MCF 10A (cell line): Measurements from ENCODE around the gene CHST15. TPM values are rescaled to one million over a fixed set of nuclear protein-coding genes. Genes with fewer than 3 reads are reported as not detected.

Source experiments
- BruUV-seq: library from RNA; stranded (reverse); fragments of 400-500 nt; replicated peaks from 2 replicates; lab custom pipeline; 2021; lab: Mats Ljungman, UMichigan
- CTCF ChIA-PET: fragments of 300-600 bp; sonication (Branson Sonifier 250); formaldehyde crosslinking; extraction: SDS; loops from one replicate; lab custom pipeline; 2021; ENCODE audit warnings: antibody characterized with exemption, inconsistent platforms; lab: Yijun Ruan, JAX
- POLR2A ChIA-PET: fragments of 300-600, 350-650 bp; sonication (Branson Sonifier 250); formaldehyde crosslinking; extraction: SDS; loops from one replicate; lab custom pipeline; 2020; ENCODE audit warnings: antibody characterized with exemption, inconsistent platforms; lab: Yijun Ruan, JAX
- DNase-seq: peaks from one replicate; pipeline ENCODE4 v3.0.0-alpha.2; 2018; ENCODE audit not compliant: unreplicated experiment
- H3K27ac Mint-ChIP-seq: one replicate; pipeline ENCODE4 v1.8.0; 2022; ENCODE audit warnings: mild to moderate bottlenecking, low read depth, mixed read lengths; ENCODE audit not compliant: unreplicated experiment
- H3K27me3 Mint-ChIP-seq: one replicate; pipeline ENCODE4 v1.8.0; 2022; ENCODE audit warnings: mixed read lengths; ENCODE audit not compliant: insufficient read depth, unreplicated experiment
- H3K36me3 Mint-ChIP-seq: one replicate; pipeline ENCODE4 v1.8.0; 2022; ENCODE audit warnings: mild to moderate bottlenecking, moderate library complexity, mixed read lengths; ENCODE audit not compliant: insufficient read depth, unreplicated experiment
- H3K4me1 Mint-ChIP-seq: one replicate; pipeline ENCODE4 v1.8.0; 2022; ENCODE audit warnings: mixed read lengths; ENCODE audit not compliant: insufficient read depth, unreplicated experiment
- H3K4me3 Mint-ChIP-seq: one replicate; pipeline ENCODE4 v1.8.0; 2022; ENCODE audit warnings: mild to moderate bottlenecking, moderate library complexity, mixed read lengths; ENCODE audit not compliant: unreplicated experiment
- H3K9me3 Mint-ChIP-seq: one replicate; pipeline ENCODE4 v1.8.0; 2022; ENCODE audit warnings: mixed read lengths; ENCODE audit not compliant: unreplicated experiment
- CTCF ChIP-seq: fragments of 200-600 bp; IDR thresholded peaks from one replicate; pipeline ENCODE4 v1.8.0; 2022; ENCODE audit warnings: antibody characterized with exemption, mild to moderate bottlenecking; ENCODE audit not compliant: unreplicated experiment
- intact Hi-C: fragments of 100-400 bp; cut with micrococcal nuclease; formaldehyde crosslinking; loops from 2 replicates; pipeline ENCODE4 v1.14.1; 2022
- total RNA-seq: library from RNA; stranded (reverse); gene quantifications from 2 replicates; pipeline ENCODE4 v1.2.3, GENCODE V29; 2022

The CHST15 gene
- total RNA-seq, 1 experiment from 2014 or later: 32.8 TPM

DNA sequence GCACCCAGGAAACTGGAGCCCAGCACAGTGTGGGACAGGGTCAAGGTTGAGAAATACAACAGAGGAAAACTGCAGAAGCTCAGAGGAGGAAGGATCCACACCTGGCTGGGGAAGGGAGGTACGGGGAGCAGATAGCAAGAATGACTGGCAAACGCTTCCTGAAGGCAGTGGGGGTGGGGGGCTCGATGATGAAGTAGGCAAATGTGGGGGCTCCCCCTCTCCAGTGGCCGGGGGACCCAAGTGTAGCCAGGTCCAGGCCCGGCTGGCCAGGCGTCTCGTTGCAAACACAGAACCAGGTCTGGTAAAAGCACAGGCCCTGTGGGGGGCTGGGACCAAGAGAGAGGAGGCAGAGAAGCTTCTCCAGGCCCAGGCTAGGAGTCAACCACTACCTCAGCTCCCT, 7.7 kb downstream of the CHST15 start:
- Mint-ChIP-seq H3K27me3 (no peaks in the 10 kb centered on the region), H3K4me3 (no peak overlapping the region), H3K9me3 (no peaks in the 10 kb centered on the region), H3K36me3 (peaks cover 5% of the 10 kb centered on the region), H3K4me1 (peaks cover 18% of the 10 kb centered on the region), H3K27ac (no peak overlapping the region)
- CTCF ChIA-PET: interaction anchor here (0.9 to 9.0 kb wide), 2 partner anchors 90 to 303 kb away, joined by 4 to 62 read pairs; no protein-coding TSS in a partner anchor
- DNase-seq: no peak
- no peak for TF ChIP-seq CTCF
- intact Hi-C loops: no loop called here
- BruUV-seq: no TSS peak
- POLR2A ChIA-PET: interaction anchor here (1.1 to 1.7 kb wide), 3 partner anchors 8 to 89 kb away, joined by 3 to 5 read pairs (median 3); partner anchors contain the start of gene CHST15

GRCh38 chr10:124084708-124085107, 8.7 kb downstream of the CHST15 start:
- BruUV-seq: no TSS peak
- no peaks in the 10 kb centered on the region for H3K36me3 Mint-ChIP-seq
- H3K9me3 Mint-ChIP-seq: no peaks in the 10 kb centered on the region
- peaks cover 10% of the 10 kb centered on the region for H3K4me1 Mint-ChIP-seq
- no peak overlapping the region for H3K4me3 Mint-ChIP-seq
- no peak for DNase-seq
- POLR2A ChIA-PET: interaction anchor here (0.6 to 1.1 kb wide), 2 partner anchors 9 to 92 kb away, joined by 3 read pairs; partner anchors contain the start of gene CHST15
- TF ChIP-seq CTCF: no peak
- no peaks in the 10 kb centered on the region for H3K27me3 Mint-ChIP-seq
- H3K27ac Mint-ChIP-seq: no peak overlapping the region
- intact Hi-C loops: no loop called here
- CTCF ChIA-PET: interaction anchor here (0.7 kb wide), 1 partner anchor 90 kb away, joined by 4 read pairs; no protein-coding TSS in a partner anchor

GRCh38 chr10:124083740-124084397, 9.5 kb downstream of the CHST15 start:
- POLR2A ChIA-PET: interaction anchor here (0.6 to 1.9 kb wide), 3 partner anchors 20 to 286 kb away, joined by 4 read pairs; no protein-coding TSS in a partner anchor
- Mint-ChIP-seq H3K27ac (no peak overlapping the region), H3K9me3 (no peaks in the 10 kb centered on the region), H3K27me3 (no peaks in the 10 kb centered on the region), H3K4me1 (peaks cover 12% of the 10 kb centered on the region), H3K36me3 (no peaks in the 10 kb centered on the region), H3K4me3 (no peak overlapping the region)
- TF ChIP-seq CTCF: no peak
- no TSS peak for BruUV-seq
- DNase-seq: no peak
- intact Hi-C loops: no loop called here
- CTCF ChIA-PET: interaction anchor here (0.9 kb wide), 1 partner anchor 10 kb away, joined by 5 read pairs; no protein-coding TSS in a partner anchor

DNA sequence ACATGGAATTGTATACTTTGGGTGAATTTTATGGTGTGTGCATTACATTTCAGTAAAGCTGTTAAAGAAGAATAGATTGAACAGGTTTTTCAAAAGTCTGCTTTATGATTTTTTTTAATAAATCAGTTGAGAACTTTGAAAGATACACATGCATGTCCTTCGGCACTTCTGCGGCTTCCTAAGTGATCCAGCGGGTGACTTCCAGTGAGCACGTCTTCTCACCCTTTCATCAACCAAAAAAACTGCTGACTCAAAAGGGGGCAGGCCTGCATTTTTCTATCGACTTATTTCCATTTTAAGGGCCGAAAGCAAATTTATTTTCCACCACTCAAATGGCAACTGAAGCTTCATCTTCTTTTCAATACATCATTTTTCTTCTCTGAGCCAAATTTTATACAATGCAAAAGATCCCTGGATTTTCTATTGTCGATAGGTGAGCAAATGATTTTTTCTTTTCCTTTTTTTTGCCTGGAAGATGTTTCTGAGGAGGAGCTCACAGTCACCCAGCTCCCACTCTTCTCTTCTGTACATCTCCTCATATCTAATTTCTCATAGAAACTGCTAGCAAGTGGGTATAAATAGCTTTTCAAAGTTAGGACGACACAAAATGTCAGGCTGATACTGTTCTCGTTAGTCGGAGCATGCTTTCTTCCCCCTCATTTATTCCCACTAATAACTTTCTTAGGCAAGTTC, 10.2 kb downstream of the CHST15 start:
- POLR2A ChIA-PET: interaction anchor here (0.6 to 1.9 kb wide), 3 partner anchors 19 to 287 kb away, joined by 4 read pairs; no protein-coding TSS in a partner anchor
- CTCF ChIA-PET: interaction anchor here (0.8 kb wide), 1 partner anchor 8 kb away, joined by 3 read pairs; no protein-coding TSS in a partner anchor
- no TSS peak for BruUV-seq
- no peaks in the 10 kb centered on the region for H3K36me3 Mint-ChIP-seq
- DNase-seq: no peak
- peaks cover 5% of the 10 kb centered on the region for H3K4me1 Mint-ChIP-seq
- no peaks in the 10 kb centered on the region for H3K27me3 Mint-ChIP-seq
- intact Hi-C loops: no loop called here
- no peak overlapping the region for H3K4me3 Mint-ChIP-seq
- no peak overlapping the region for H3K27ac Mint-ChIP-seq
- no peak for TF ChIP-seq CTCF
- no peaks in the 10 kb centered on the region for H3K9me3 Mint-ChIP-seq
